ENCODE measurements around the gene METTL13.

DNA sequence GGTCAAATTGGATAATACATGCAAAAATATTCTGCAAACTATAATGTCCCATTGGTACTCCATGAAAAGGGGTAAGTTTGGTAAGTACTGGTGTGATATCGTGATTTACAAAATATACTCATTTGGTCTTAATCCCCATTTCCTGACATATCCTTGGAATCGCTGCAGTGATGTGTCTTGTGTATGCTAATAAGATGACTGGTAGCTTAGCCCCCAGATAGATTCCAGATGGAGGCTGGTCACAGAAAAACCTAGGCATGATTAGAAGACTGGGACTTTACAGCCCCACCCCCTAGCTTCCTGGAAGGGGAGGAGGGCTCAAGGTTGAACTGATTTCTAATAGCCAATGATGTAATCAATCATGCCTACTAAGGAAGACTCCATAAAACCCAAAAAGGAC lies 42.5 kb upstream of the METTL13 start:
- TF ChIP-seq GATA3 (IDR thresholded peaks at IDR 0.05; ENCODE audit: low read depth, low read length) = no peak
- no peak for TF ChIP-seq GATA2 (IDR thresholded peaks at IDR 0.05; ENCODE audit: low read depth, low read length)

Data from SH-SY5Y (cell line).